ENCODE measurements around the gene DEDD2. TPM values are rescaled to one million over a fixed set of nuclear protein-coding genes. Genes with fewer than 3 reads are reported as not detected.

The DEDD2 gene
- total and polyA plus RNA-seq, 10 of the 15 experiments (the other 5 are each of a cell fraction or from before 2014, with no cell fraction given), result 2.5 to 24.7 (median 17.6) TPM

DNA sequence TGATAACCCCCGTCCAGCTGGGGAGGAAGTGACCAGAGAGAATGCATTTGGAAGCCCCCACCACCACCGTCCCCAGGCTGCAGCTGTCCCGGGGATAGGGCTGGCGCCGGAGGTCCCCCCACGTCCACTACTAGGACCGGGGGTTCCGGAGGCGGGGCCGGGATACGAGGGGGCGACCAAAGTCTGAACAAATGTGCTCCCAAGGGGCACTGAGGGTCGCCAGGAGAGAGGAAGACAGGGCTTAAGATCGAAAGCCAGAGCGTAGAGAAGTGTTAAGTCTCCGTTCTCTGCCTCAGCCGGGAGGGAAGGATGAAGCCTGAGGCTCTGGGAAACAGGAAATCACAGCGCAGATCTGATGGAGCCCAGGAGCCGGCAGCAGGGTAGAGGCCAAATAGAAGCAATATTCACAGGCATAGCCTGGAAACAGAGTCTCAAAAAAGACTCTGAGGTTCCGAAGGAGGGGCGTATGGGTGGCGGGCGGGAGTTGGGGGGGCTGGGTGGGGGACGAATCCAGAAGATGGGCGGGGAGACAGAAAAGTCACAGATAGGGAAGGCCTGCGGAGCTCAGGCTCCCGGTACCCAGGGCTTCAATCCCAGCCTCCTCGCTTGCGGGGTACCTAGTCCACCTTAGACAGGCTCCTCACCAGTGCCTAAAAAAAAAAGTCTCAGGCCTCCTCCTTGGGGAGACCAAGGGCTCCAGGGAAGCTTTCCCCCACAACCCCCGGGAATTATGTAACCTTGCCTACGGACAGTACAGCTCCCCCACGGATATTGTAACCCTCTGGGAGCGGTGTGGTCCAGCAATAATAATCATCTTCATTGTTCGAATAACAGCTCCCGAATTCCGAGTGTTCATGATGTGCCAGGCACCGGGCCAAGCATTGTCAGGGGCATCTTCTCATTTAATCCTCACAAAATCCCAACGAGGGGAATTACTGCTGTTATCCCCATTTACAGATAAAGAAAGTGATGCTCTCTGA is 38.6 kb upstream of the DEDD2 start:
- no peak for DNase-seq (ENCODE audit: low read depth, low spot score)
- TF ChIP-seq, protein P1, sequence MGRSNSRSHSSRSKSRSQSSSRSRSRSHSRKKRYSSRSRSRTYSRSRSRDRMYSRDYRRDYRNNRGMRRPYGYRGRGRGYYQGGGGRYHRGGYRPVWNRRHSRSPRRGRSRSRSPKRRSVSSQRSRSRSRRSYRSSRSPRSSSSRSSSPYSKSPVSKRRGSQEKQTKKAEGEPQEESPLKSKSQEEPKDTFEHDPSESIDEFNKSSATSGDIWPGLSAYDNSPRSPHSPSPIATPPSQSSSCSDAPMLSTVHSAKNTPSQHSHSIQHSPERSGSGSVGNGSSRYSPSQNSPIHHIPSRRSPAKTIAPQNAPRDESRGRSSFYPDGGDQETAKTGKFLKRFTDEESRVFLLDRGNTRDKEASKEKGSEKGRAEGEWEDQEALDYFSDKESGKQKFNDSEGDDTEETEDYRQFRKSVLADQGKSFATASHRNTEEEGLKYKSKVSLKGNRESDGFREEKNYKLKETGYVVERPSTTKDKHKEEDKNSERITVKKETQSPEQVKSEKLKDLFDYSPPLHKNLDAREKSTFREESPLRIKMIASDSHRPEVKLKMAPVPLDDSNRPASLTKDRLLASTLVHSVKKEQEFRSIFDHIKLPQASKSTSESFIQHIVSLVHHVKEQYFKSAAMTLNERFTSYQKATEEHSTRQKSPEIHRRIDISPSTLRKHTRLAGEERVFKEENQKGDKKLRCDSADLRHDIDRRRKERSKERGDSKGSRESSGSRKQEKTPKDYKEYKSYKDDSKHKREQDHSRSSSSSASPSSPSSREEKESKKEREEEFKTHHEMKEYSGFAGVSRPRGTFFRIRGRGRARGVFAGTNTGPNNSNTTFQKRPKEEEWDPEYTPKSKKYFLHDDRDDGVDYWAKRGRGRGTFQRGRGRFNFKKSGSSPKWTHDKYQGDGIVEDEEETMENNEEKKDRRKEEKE (IDR thresholded peaks at IDR 0.05), result no peak
- TF ChIP-seq MEF2B (IDR thresholded peaks at IDR 0.05; ENCODE audit: partially characterized antibody, poor library complexity, severe bottlenecking), result no peak
- TF ChIP-seq ZNF24 (IDR thresholded peaks at IDR 0.05), result no peak
- no peak for TF ChIP-seq MXI1 (IDR thresholded peaks at IDR 0.05; ENCODE audit: low read depth, low read length)
- no peak for TF ChIP-seq RFX5 (IDR thresholded peaks at IDR 0.05; ENCODE audit: low read depth, low read length)
- TF ChIP-seq RB1 (IDR thresholded peaks at IDR 0.05; ENCODE audit: borderline replicate concordance), result no peak
- no peak for TF ChIP-seq HDAC2 (IDR thresholded peaks at IDR 0.05)
- no peak for TF ChIP-seq SUPT20H (IDR thresholded peaks at IDR 0.05; ENCODE audit: borderline replicate concordance, control insufficient read depth, low read depth, low read length)
- TF ChIP-seq BMI1 (IDR thresholded peaks at IDR 0.05; ENCODE audit: borderline replicate concordance), result no peak
- no peak for TF ChIP-seq PAX5 (IDR thresholded peaks at IDR 0.05; ENCODE audit: borderline replicate concordance, low read depth, low read length)
- TF ChIP-seq SMC3 (IDR thresholded peaks at IDR 0.05; ENCODE audit: borderline replicate concordance, low read length), result no peak
- no peak for TF ChIP-seq ZSCAN29 (IDR thresholded peaks at IDR 0.05)
- no peak for TF ChIP-seq BACH1 (IDR thresholded peaks at IDR 0.05; ENCODE audit: borderline replicate concordance)
- no peak for TF ChIP-seq E2F4 (IDR thresholded peaks at IDR 0.05; ENCODE audit: low read depth, low read length)
- TF ChIP-seq ZNF622 (IDR thresholded peaks at IDR 0.05), result no peak
- no peak for TF ChIP-seq CBX3 (IDR thresholded peaks at IDR 0.05; ENCODE audit: borderline replicate concordance, low read depth)
- TF ChIP-seq ATF7 (IDR thresholded peaks at IDR 0.05; ENCODE audit: low read depth), result no peak
- no peak for TF ChIP-seq ZNF217 (IDR thresholded peaks at IDR 0.05)

More for the DNA sequence above, 38.6 kb upstream of the DEDD2 start:
- RAD21 ChIA-PET (ENCODE audit: unreplicated experiment), result interaction anchor here (0.7 to 1.5 kb wide), 2 partner anchors 24 to 150 kb away, joined by 3 to 6 read pairs; no protein-coding TSS in a partner anchor
- H3K4me1 ChIP-seq (ENCODE audit: control insufficient read depth, insufficient read depth, low read length), result peaks cover 16% of the 10 kb centered on the region
- no peaks in the 10 kb centered on the region for H3K9me3 ChIP-seq (replicated peaks; ENCODE audit: control insufficient read depth, insufficient read depth, low read length)
- peak overlapping the region; percentile 62 for H2AFZ ChIP-seq (ENCODE audit: control insufficient read depth, low read depth, low read length)
- intact Hi-C loops (cut with micrococcal nuclease; ENCODE audit: unreplicated experiment), result loop anchor here (1.0 kb wide), 1 partner anchor 12 kb away; no protein-coding TSS in a partner anchor
- ATAC-seq, result no peak
- CTCF ChIA-PET, result interaction anchor here (0.7 to 1.4 kb wide), 3 partner anchors 9 to 41 kb away, joined by 3 to 7 read pairs (median 3); no protein-coding TSS in a partner anchor
- peak overlapping the region; percentile 97 for H3K4me2 ChIP-seq (ENCODE audit: control insufficient read depth, insufficient read depth)
- peaks cover 35% of the 10 kb centered on the region for H3K79me2 ChIP-seq (ENCODE audit: control insufficient read depth, insufficient read depth, low read length)
- in situ Hi-C loops (cut with MboI), result no loop called here
- H3K27me3 ChIP-seq (replicated peaks in 1 of 2; ENCODE audit: control insufficient read depth in 2 of 2, insufficient read depth in 2 of 2, low read length in 1 of 2), result no peaks in the 10 kb centered on the region
- SMC1A ChIA-PET (ENCODE audit: uncharacterized antibody, unreplicated experiment), result interaction anchor here (0.6 to 1.7 kb wide), 2 partner anchors 14 to 63 kb away, joined by 3 to 5 read pairs; no protein-coding TSS in a partner anchor
- WGBS (ENCODE audit: insufficient coverage, insufficient replicate concordance, low lambda C conversion rate, missing lambda C conversion rate), result 24% methylated on average over 34 of the region's 38 CpGs
- H4K20me1 ChIP-seq (ENCODE audit: control insufficient read depth, insufficient read depth), result no peaks in the 10 kb centered on the region
- H3K4me3 ChIP-seq, result peak overlapping the region; percentile 83
- POLR2A ChIA-PET, result interaction anchor here (0.6 to 2.1 kb wide), 6 partner anchors 9 to 159 kb away, joined by 3 to 6 read pairs (median 4); partner anchors contain the start of gene GSK3A
- peak; percentile 27 for FAIRE-seq
- H3K9ac ChIP-seq (ENCODE audit: control insufficient read depth, insufficient read depth, low read length), result peak overlapping the region; percentile 42
- no peak overlapping the region for H3K27ac ChIP-seq (ENCODE audit: control insufficient read depth, insufficient read depth)
- BruUV-seq (replicated peaks), result no TSS peak
- no peaks in the 10 kb centered on the region for H3K36me3 ChIP-seq (ENCODE audit: control insufficient read depth in 2 of 2, insufficient read depth in 2 of 2, low read length in 1 of 2)

Measured in GM12878 (cell line).